H9 (cell line): ENCODE results near the gene PGA4. TPM values are rescaled to one million over a fixed set of nuclear protein-coding genes. Genes with fewer than 3 reads are reported as not detected.
"Not testable (repeated sequence)": the region's sequence is repeated elsewhere in the genome, so short reads cannot be mapped to it uniquely, and the experiment has no call there.

Source experiments
- DNase-seq: peaks from one replicate; pipeline ENCODE4 v3.0.0-alpha.2; 2017
- H2AFZ ChIP-seq: one replicate; pipeline ENCODE4 v1.6.1; 2013; ENCODE audit warnings: mild to moderate bottlenecking, low read length, control low read depth, moderate library complexity
- H2AK5ac ChIP-seq: 2 replicates; pipeline ENCODE4 v1.6.1; 2013; ENCODE audit warnings: low read length, control low read depth, mixed read lengths; ENCODE audit not compliant: insufficient read length
- H2BK120ac ChIP-seq: one replicate; pipeline ENCODE4 v1.6.1; 2013; ENCODE audit warnings: low read depth, mild to moderate bottlenecking, low read length, control low read depth, inconsistent platforms; ENCODE audit not compliant: poor library complexity, severe bottlenecking
- H2BK12ac ChIP-seq: 2 replicates; pipeline ENCODE4 v1.6.1; 2013; ENCODE audit warnings: low read length, control low read depth, mixed read lengths, low read depth; ENCODE audit not compliant: insufficient read length
- H2BK15ac ChIP-seq: 2 replicates; pipeline ENCODE4 v1.6.1; 2013; ENCODE audit warnings: low read depth, low read length, control low read depth
- H2BK20ac ChIP-seq: one replicate; pipeline ENCODE4 v1.6.1; 2013; ENCODE audit warnings: low read depth, mild to moderate bottlenecking, low read length, control low read depth, inconsistent platforms; ENCODE audit not compliant: poor library complexity, severe bottlenecking
- H2BK5ac ChIP-seq: 2 replicates; pipeline ENCODE4 v1.6.1; 2013; ENCODE audit warnings: low read length, control low read depth, mixed read lengths; ENCODE audit not compliant: insufficient read length
- H3K14ac ChIP-seq: 2 replicates; pipeline ENCODE4 v1.6.1; 2013; ENCODE audit warnings: low read length, control low read depth; ENCODE audit not compliant: insufficient read depth
- H3K18ac ChIP-seq: 2 replicates; pipeline ENCODE4 v1.6.1; 2013; ENCODE audit warnings: low read depth, mild to moderate bottlenecking, mixed read lengths, low read length, control low read depth; ENCODE audit not compliant: insufficient read length
- H3K23ac ChIP-seq: 2 replicates; pipeline ENCODE4 v1.6.1; 2013; ENCODE audit warnings: low read length, control low read depth, mixed read lengths, low read depth; ENCODE audit not compliant: insufficient read length
- H3K23me2 ChIP-seq: 2 replicates; pipeline ENCODE4 v1.6.1; 2013; ENCODE audit warnings: low read depth, mild to moderate bottlenecking, mixed read lengths, low read length, control low read depth; ENCODE audit not compliant: insufficient read length, poor library complexity, severe bottlenecking
- H3K27ac ChIP-seq: 2 replicates; pipeline ENCODE4 v1.5.1; 2013; ENCODE audit warnings: low read length, control low read depth, mixed read lengths, low read depth; ENCODE audit not compliant: insufficient read length
- H3K27me3 ChIP-seq: 2 replicates; pipeline ENCODE4 v1.6.1; 2013; ENCODE audit warnings: low read length, control low read depth, inconsistent platforms; ENCODE audit not compliant: insufficient read depth
- H3K4ac ChIP-seq: 2 replicates; pipeline ENCODE4 v1.6.1; 2013; ENCODE audit warnings: low read depth, mild to moderate bottlenecking, control low read depth, inconsistent platforms, low read length, moderate library complexity
- H3K4me1 ChIP-seq: 2 replicates; pipeline ENCODE4 v1.6.1; 2013; ENCODE audit warnings: low read length, control low read depth, inconsistent platforms; ENCODE audit not compliant: insufficient read depth
- H3K4me2 ChIP-seq: 2 replicates; pipeline ENCODE4 v1.6.1; 2013; ENCODE audit warnings: low read length, control low read depth, mixed read lengths; ENCODE audit not compliant: insufficient read length, insufficient read depth
- H3K56ac ChIP-seq: 2 replicates; pipeline ENCODE4 v1.6.1; 2013; ENCODE audit warnings: low read depth, mild to moderate bottlenecking, mixed read lengths, low read length, control low read depth; ENCODE audit not compliant: insufficient read length
- H3K79me1 ChIP-seq: 2 replicates; pipeline ENCODE4 v1.6.1; 2013; ENCODE audit warnings: low read depth, mild to moderate bottlenecking, moderate library complexity, low read length, control low read depth, inconsistent platforms; ENCODE audit not compliant: insufficient read depth, poor library complexity, severe bottlenecking
- H3K79me2 ChIP-seq: 2 replicates; pipeline ENCODE4 v1.6.1; 2013; ENCODE audit warnings: low read length, control low read depth, inconsistent platforms; ENCODE audit not compliant: insufficient read depth
- H3K9ac ChIP-seq: 2 replicates; pipeline ENCODE4 v1.6.1; 2013; ENCODE audit warnings: low read length, control low read depth, mixed read lengths; ENCODE audit not compliant: insufficient read length; ENCODE audit errors: extremely low read depth
- H3K9me3 ChIP-seq: one replicate; pipeline ENCODE4 v1.6.1; 2013; ENCODE audit warnings: low read depth, low read length, inconsistent platforms; ENCODE audit not compliant: control insufficient read depth
- H3T11ph ChIP-seq: one replicate; pipeline ENCODE4 v1.6.1; 2013; ENCODE audit warnings: mild to moderate bottlenecking, low read length, control low read depth, inconsistent platforms
- H4K20me1 ChIP-seq: one replicate; pipeline ENCODE4 v1.6.1; 2013; ENCODE audit not compliant: control insufficient read depth, insufficient read length, insufficient read depth
- H4K5ac ChIP-seq: 2 replicates; pipeline ENCODE4 v1.6.1; 2013; ENCODE audit warnings: low read depth, mild to moderate bottlenecking, mixed read lengths, low read length, control low read depth; ENCODE audit not compliant: insufficient read length
- H4K8ac ChIP-seq: replicated peaks from 2 replicates; pipeline ENCODE4 v1.6.1; 2013; ENCODE audit warnings: low read length, control low read depth, mixed read lengths, low read depth; ENCODE audit not compliant: insufficient read length
- H4K91ac ChIP-seq: 2 replicates; pipeline ENCODE4 v1.6.1; 2013; ENCODE audit warnings: low read depth, mild to moderate bottlenecking, moderate library complexity, mixed read lengths, low read length, control low read depth; ENCODE audit not compliant: insufficient read length
- H3K27ac Mint-ChIP-seq, 3 experiments: 2 replicates in 2 of 3; 3 replicates in 1 of 3; pipeline ENCODE4 v1.8.0; 2020 to 2021; ENCODE audit warnings: mixed read lengths in 3 of 3, mild to moderate bottlenecking in 1 of 3, moderate library complexity in 1 of 3
- H3K27me3 Mint-ChIP-seq: 2 replicates; pipeline ENCODE4 v1.8.0; 2021; ENCODE audit warnings: low read depth, mild to moderate bottlenecking, moderate library complexity, mixed read lengths
- H3K36me3 Mint-ChIP-seq, 3 experiments: 2 replicates in 2 of 3; 3 replicates in 1 of 3; pipeline ENCODE4 v1.8.0; 2020 to 2021; ENCODE audit warnings: low read depth in 3 of 3, mixed read lengths in 3 of 3; ENCODE audit not compliant: insufficient read depth in 1 of 3
- H3K4me1 Mint-ChIP-seq, 2 experiments: 2 replicates each; pipeline ENCODE4 v1.8.0; 2020; ENCODE audit warnings: mixed read lengths in 2 of 2
- H3K4me3 Mint-ChIP-seq, 2 experiments: 2 replicates in 1 of 2; 3 replicates in 1 of 2; pipeline ENCODE4 v1.8.0; 2020 to 2021; ENCODE audit warnings: mild to moderate bottlenecking in 2 of 2, mixed read lengths in 2 of 2, moderate library complexity in 1 of 2
- H3K9me3 Mint-ChIP-seq, 2 experiments: 2 replicates in 1 of 2; 3 replicates in 1 of 2; pipeline ENCODE4 v1.8.0; 2020; ENCODE audit warnings: mild to moderate bottlenecking in 2 of 2, mixed read lengths in 2 of 2, moderate library complexity in 1 of 2
- WGBS: extraction: QIAGEN DNeasy Blood & Tissue Kit; methylation state at CpG from one replicate; pipeline ENCODE4 v1.1.7; 2013; ENCODE audit warnings: missing lambda C conversion rate, low lambda C conversion rate, mixed read lengths; ENCODE audit not compliant: insufficient read length; ENCODE audit errors: extremely low coverage; 5-methylcytosine and 5-hydroxymethylcytosine counted together
- total RNA-seq: library from RNA; stranded (reverse); gene quantifications from 2 replicates; pipeline ENCODE4 v1.2.1, GENCODE V29; 2021

The PGA4 gene
- total RNA-seq, 1 experiment from 2014 or later: not detected

GRCh38 chr11:61203873-61204272, 18.3 kb upstream of the PGA4 start:
- not testable (repeated sequence) for H2BK120ac ChIP-seq, H3K23me2 ChIP-seq, H3K4me3 Mint-ChIP-seq, H3K79me2 ChIP-seq, H3K27me3 ChIP-seq, H3K18ac ChIP-seq, H4K20me1 ChIP-seq, H2AK5ac ChIP-seq, H3K36me3 Mint-ChIP-seq, H3K23ac ChIP-seq, H4K5ac ChIP-seq, H3K4me1 ChIP-seq, H3K27me3 Mint-ChIP-seq, H3K79me1 ChIP-seq, H2BK5ac ChIP-seq, H3K9me3 ChIP-seq, H2AFZ ChIP-seq, H3K27ac Mint-ChIP-seq, H3K4ac ChIP-seq, H3K56ac ChIP-seq, H3T11ph ChIP-seq, H3K27ac ChIP-seq, H2BK15ac ChIP-seq, H3K9ac ChIP-seq, H4K91ac ChIP-seq, DNase-seq, H4K8ac ChIP-seq, H3K4me2 ChIP-seq, H3K14ac ChIP-seq, H2BK12ac ChIP-seq, H3K9me3 Mint-ChIP-seq, H2BK20ac ChIP-seq
- no CpG with 5 or more reads among the region's 5 CpGs for WGBS
- peaks cover 3 to 15% of the 10 kb centered on the region in 2 experiments for H3K4me1 Mint-ChIP-seq

DNA sequence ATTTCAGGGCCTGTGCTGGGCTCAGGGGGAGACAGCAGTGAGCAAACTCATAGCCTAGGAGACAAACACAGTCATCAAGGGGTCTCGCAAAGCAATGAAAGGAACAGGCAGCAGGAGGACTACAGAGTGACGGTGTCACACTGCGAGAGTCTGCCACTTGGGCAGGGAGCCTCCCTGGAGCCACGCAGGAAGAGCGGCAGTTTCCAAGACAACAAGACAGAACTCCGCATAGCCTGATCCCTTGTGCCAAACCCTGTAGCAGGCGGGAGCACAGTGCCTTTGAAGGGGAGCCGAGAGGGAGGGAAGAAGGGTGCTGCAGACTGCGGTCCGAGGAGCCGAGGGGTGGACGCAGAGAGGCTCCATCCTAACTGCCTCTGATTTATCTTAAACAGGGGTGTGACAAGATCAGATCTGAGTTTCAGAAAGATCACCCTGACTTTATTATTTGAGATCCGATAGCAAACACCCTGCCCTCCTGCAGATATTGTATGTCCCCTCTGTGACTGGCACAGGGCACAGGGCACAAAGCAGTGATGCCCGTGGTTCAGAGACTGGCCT, 17.6 kb upstream of the PGA4 start:
- H4K20me1 ChIP-seq, H3K27me3 ChIP-seq, H2BK5ac ChIP-seq, H3K27ac ChIP-seq, H3K14ac ChIP-seq, H3K27ac Mint-ChIP-seq, H3K4me3 Mint-ChIP-seq, H3K79me2 ChIP-seq, H2BK120ac ChIP-seq, H3K23me2 ChIP-seq, H3K4me2 ChIP-seq, H3K56ac ChIP-seq, H3K9ac ChIP-seq, H3K9me3 ChIP-seq, H4K5ac ChIP-seq, H3K18ac ChIP-seq, H3K27me3 Mint-ChIP-seq, H2BK12ac ChIP-seq, H2AK5ac ChIP-seq, H4K91ac ChIP-seq, H4K8ac ChIP-seq, H2BK20ac ChIP-seq, H3K79me1 ChIP-seq, H3K4ac ChIP-seq, DNase-seq, H2AFZ ChIP-seq, H3K4me1 ChIP-seq, H3T11ph ChIP-seq, H2BK15ac ChIP-seq, H3K36me3 Mint-ChIP-seq, H3K9me3 Mint-ChIP-seq, H3K23ac ChIP-seq: not testable (repeated sequence)
- peaks cover 3 to 15% of the 10 kb centered on the region in 2 experiments for H3K4me1 Mint-ChIP-seq
- no CpG with 5 or more reads among the region's 14 CpGs for WGBS
